Left cardiac atrium (tissue), 4 donors: ENCODE results near the gene STMN3. TPM values are rescaled to one million over a fixed set of nuclear protein-coding genes. Genes with fewer than 3 reads are reported as not detected.
A peak's percentile ranks its signal among the peaks of the same experiment; 100 is the strongest.
"Not testable (repeated sequence)": the region's sequence is repeated elsewhere in the genome, so short reads cannot be mapped to it uniquely, and the experiment has no call there.

Experiments used
- ATAC-seq, 2 donors: fragments of 200-7000 bp; cut with Tn5 transposase; one replicate each; pipeline ENCODE4 v1.9.1; 2020; ENCODE audit warnings: mild to moderate bottlenecking in 2 of 2, moderate library complexity in 2 of 2
- DNase-seq: peaks from one replicate; pipeline ENCODE4 v3.0.0-alpha.2; 2020
- intact Hi-C, 2 donors: fragments of 100-400 bp; cut with DNase I; formaldehyde crosslinking; loops; one replicate each; pipeline versions ENCODE4 v1.14.1 to v1.15.1; 2022 to 2023
- total RNA-seq, 2 donors: library from RNA; stranded (reverse); fragmentation: NEBNext Ultra II Directional; extraction: Animal tissue kit (Norgen Biotek cat#: 25700); gene quantifications; one replicate each; pipeline ENCODE4 v1.2.1, GENCODE V29; 2021
- donor health status: DM: no; HTN: yes; CAD: no.
- donor health status: DM: no; HTN: yes; CAD: no; lungs with severe emphysema.
- donor health status: DM: yes; HTN: yes; CAD: no.
- donor health status: Dilated cardiomyopathy.

Gene STMN3
- total RNA-seq, 2 donors from 2014 or later = 6.9 to 8.4 TPM

- intact Hi-C loops = no loop called here
- DNase-seq = no peak
- no peak for ATAC-seq
Observed at GRCh38 chr20:63625771-63626423, 27.3 kb downstream of the STMN3 start.

DNA sequence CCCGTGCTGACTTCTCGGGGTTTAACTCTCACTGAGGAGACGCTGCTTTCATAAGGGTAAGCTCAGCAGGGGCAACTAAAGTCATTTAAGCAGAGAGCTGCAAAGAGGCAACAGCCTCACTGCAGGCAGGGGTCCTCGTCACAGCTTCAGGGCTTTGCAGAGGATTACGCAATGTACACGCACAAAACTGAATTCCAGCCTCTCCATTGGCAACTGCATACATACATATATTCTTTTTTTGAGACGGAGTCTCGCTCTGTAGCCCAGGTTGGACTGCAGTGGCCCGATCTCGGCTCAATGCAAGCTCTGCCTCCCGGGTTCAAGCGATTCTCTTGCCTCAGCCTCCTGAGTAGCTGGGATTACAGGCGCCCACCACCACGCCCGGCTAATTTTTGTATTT, 28.7 kb downstream of the STMN3 start:
- DNase-seq (no peak), ATAC-seq (no peak)
- intact Hi-C loops = no loop called here

- DNase-seq = no peak
- ATAC-seq = no peak
- intact Hi-C loops = no loop called here
Observed at GRCh38 chr20:63622732-63623131, 30.5 kb downstream of the STMN3 start.

- intact Hi-C loops = no loop called here
- no peak for DNase-seq
- ATAC-seq = no peak
Observed at GRCh38 chr20:63622096-63622495, 31.1 kb downstream of the STMN3 start.

DNA sequence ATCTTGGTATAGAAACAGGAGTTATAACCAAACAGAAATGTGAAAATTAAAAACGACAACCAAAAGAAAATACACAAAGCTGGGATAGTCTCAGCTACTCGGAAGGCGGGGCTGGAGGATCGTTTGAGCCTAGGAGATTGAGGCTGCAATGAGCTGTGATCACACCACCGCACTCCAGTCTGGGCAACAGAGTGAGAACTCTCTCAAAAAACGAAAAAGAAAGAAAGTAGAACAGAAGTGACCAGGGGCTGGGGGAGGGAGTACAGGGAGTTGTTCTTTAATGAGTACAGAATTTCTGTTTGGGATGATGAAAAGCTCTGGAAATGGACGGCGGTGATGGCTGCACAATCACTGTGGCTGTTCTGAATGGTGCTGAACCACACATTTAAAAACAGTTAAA, 32.2 kb downstream of the STMN3 start:
- intact Hi-C loops = no loop called here
- no peak for DNase-seq
- no peak for ATAC-seq

GRCh38 chr20:63619505-63619904, 33.7 kb downstream of the STMN3 start:
- DNase-seq = no peak
- ATAC-seq = no peak
- intact Hi-C loops = no loop called here

GRCh38 chr20:63619086-63619485, 34.1 kb downstream of the STMN3 start:
- ATAC-seq (no peak), DNase-seq (no peak)
- intact Hi-C loops = no loop called here

- intact Hi-C loops = no loop called here
- ATAC-seq (no peak), DNase-seq (no peak)
Observed at GRCh38 chr20:63618291-63618980, 34.8 kb downstream of the STMN3 start.

- intact Hi-C loops = no loop called here
- no peak for DNase-seq
- no peak for ATAC-seq
Observed at GRCh38 chr20:63617876-63618265, 35.4 kb downstream of the STMN3 start.

GRCh38 chr20:63617092-63617875, 35.9 kb downstream of the STMN3 start:
- intact Hi-C loops = no loop called here
- DNase-seq (no peak), ATAC-seq (no peak)

- DNase-seq, ATAC-seq: not testable (repeated sequence)
- intact Hi-C loops = loop anchor here in 1 of 2 donors (5.0 kb wide), 1 partner anchor 77 kb away; the partner anchor contains the start of gene PTK6
Observed at GRCh38 chr20:63613863-63614594, 39.2 kb downstream of the STMN3 start.

DNA sequence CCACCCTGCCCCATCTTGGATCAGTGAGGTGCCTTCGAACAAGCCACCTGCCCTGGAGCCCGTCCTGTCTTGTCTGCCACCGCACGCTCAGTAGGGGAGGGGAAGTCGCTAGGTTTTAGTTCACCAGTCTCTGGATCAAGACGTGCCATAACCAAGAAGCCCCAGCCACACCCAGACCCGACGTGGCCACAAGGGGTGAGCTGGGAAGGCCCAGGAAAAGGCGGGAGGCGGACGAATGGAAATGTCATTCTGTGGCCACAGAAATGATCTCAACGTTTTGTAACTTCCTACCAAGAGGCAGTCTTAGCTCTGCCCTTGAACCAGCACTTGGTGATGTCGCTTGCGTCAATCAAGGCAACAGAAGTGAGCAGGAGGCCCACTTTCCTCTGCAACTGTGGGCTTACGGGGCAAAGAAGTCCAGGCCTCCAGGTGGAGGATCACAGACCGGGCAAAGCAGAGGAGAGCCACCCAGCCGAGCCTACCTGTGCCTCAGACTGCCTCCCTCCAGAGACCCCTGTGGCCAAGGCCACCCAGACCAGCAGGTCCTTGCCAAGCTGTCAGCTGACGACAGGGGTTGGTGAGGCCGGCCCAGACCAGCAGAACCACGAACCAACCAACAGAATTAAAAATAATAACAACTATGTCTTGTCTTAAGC, 40.8 kb downstream of the STMN3 start:
- ATAC-seq (peak in 1 of 2 donors; percentile 15), DNase-seq (no peak)
- intact Hi-C loops = loop anchor here in 1 of 2 donors (5.0 kb wide), 1 partner anchor 75 kb away; the partner anchor contains the start of gene PTK6

DNA sequence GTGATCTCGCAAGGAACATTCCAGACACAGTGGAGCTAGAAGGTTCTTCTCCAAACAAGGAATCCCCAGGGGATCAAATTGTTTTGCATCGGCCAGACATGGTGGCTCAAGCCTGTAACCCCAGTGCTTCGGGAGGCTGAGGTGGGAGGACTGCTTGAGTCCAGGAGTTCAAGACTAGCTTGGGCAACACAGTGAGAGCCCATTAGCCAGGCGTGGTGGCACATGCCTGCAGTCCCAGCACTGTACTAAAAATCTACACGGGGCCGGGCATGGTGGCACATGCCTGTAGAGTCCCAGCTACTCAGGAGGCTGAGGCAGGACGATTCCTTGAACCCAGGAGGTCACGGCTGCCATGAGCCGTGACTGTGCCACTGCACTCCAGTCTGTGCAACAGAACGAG, 41.6 kb downstream of the STMN3 start:
- ATAC-seq = no peak
- intact Hi-C loops = loop anchor here in 1 of 2 donors (5.0 kb wide), 1 partner anchor 74 kb away; the partner anchor contains the start of gene PTK6
- no peak for DNase-seq

- no peak for DNase-seq
- intact Hi-C loops = loop anchor here in 1 of 2 donors (5.0 kb wide), 1 partner anchor 74 kb away; the partner anchor contains the start of gene PTK6
- no peak for ATAC-seq
Observed at GRCh38 chr20:63610581-63611435, 42.4 kb downstream of the STMN3 start.

DNA sequence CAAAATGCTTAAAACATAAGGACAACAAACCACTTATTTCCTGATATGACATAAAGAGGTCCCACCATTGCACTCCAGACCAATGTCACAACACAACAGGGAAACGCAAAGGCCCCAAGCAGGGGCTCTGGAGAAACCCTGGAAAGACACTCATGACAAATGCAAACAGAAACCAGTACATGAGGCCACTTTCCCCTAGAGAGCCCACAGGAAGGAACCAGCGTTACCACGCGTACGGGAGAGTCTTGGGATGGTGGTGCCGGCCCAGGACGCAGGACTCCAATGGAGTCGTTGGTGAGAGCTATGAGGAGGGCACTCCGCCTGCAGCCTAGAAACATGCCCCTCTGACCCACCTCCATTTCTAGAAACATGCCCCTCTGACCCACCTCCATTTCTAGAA, 46.5 kb downstream of the STMN3 start:
- ATAC-seq (no peak), DNase-seq (no peak)
- intact Hi-C loops = no loop called here

DNA sequence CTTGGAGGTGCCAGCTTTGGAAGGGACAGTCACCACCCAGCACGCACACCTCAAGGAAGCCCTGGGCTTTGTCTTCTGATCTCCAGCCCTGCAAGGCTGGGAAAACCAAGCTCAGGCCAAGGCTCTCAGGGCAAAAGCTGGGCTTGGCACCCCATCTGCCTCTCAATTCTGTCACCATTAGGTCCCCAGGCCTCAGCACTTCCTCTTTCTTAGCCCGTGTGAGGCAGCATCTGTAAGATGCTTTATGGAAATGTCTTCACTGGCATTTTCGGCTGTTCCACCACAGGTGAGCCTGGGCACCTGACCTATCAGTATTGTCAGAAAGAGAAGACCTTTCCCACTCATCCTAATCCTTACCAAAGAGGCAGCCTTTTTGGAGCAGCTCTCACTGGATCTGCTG, 50.9 kb downstream of the STMN3 start:
- intact Hi-C loops = no loop called here
- no peak for DNase-seq
- ATAC-seq = no peak

DNA sequence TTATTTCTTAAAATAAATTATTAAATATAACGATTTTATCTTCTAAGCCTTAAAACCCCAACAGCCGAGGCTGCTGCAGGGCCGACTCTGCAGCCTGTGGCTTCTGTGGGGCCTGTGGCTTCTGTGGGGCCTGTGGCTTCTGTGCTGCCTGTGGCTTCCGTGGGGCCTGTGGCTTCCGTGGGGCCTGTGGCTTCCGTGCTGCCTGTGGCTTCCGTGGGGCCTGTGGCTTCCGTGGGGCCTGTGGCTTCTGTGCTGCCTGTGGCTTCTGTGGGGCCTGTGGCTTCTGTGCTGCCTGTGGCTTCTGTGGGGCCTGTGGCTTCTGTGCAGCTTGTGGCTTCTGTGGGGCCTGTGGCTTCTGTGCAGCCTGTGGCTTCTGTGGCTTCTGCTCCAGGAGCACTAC, 51.5 kb downstream of the STMN3 start:
- intact Hi-C loops, ATAC-seq: not testable (repeated sequence)

More for the DNA sequence above, 51.5 kb downstream of the STMN3 start:
- not testable (repeated sequence) for DNase-seq
